ENCODE measurements around the gene PKNOX2. TPM values are rescaled to one million over a fixed set of nuclear protein-coding genes. Genes with fewer than 3 reads are reported as not detected.

PKNOX2 gene
- total RNA-seq, 1 donor from 2014 or later: 3.4 TPM

DNA sequence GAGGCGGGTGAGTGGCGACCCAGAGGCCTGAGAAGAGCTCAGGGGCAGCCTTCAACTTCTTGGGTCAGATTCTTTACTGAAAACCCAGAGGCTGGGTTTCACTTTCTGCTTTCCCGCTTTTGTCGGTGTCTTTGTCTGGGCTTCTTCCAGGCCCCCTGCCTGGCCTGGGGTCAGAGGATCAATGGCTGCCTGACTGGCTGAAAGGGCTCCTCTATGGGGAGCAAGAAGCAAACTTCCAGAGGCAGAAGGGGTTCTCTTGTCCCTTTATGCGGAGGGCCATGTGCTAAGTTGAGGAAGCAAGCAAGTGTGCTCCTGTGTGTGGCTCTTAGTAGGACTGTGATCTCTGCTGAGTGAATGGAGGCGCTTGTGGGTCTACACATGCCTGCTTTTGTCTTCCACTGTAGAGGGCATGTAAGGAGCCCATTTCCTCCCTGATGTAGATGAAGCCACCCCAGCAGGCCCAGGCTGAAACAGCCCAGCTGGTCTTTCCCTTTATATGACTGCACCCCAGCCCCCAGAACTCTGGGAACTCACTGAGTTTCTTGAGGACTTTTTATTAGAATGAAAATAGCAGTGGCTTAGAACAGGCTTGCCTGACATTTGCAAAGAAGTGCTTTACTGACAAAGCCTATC lies 1.0 kb upstream of the PKNOX2 start:
- intact Hi-C loops (cut with DNase I): loop anchor here (2.0 kb wide), 1 partner anchor 185 kb away; no protein-coding TSS in a partner anchor
- Histone ChIP-seq H3K36me3 (no peaks in the 10 kb centered on the region), H3K27me3 (no peaks in the 10 kb centered on the region), H3K9me3 (no peaks in the 10 kb centered on the region), H3K4me3 (peak overlapping the region in 1 of 2 donors; percentile 64), H3K4me1 (peaks cover 45% of the 10 kb centered on the region), H3K27ac (peak overlapping the region; percentile 87)
- TF ChIP-seq POLR2A (IDR thresholded peaks at IDR 0.05): no peak
- TF ChIP-seq POLR2AphosphoS5 (IDR thresholded peaks at IDR 0.05; ENCODE audit: insufficient read depth in 1 of 2, low read depth in 1 of 2): no peak
- TF ChIP-seq, protein P1, sequence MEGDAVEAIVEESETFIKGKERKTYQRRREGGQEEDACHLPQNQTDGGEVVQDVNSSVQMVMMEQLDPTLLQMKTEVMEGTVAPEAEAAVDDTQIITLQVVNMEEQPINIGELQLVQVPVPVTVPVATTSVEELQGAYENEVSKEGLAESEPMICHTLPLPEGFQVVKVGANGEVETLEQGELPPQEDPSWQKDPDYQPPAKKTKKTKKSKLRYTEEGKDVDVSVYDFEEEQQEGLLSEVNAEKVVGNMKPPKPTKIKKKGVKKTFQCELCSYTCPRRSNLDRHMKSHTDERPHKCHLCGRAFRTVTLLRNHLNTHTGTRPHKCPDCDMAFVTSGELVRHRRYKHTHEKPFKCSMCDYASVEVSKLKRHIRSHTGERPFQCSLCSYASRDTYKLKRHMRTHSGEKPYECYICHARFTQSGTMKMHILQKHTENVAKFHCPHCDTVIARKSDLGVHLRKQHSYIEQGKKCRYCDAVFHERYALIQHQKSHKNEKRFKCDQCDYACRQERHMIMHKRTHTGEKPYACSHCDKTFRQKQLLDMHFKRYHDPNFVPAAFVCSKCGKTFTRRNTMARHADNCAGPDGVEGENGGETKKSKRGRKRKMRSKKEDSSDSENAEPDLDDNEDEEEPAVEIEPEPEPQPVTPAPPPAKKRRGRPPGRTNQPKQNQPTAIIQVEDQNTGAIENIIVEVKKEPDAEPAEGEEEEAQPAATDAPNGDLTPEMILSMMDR (IDR thresholded peaks at IDR 0.05): no peak
- DNase-seq (ENCODE audit: extremely low spot score in 2 of 2): no peak

DNA sequence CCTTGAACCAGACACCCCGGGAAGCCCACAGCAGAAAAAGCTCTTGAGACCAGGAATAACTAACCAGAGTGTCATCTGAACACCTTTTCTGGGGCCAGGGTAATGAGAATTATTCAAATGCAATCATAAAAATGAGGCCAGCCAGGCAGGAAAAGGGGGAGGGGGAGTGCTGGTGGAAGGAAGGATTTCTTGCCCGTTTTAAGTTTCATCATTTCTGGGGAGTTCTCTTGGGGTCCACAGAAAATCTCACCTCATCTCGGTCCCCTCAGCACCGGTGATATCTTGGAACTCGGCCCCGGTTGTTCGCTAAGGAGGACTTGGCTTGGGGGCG lies 495 bp upstream of the PKNOX2 start:
- H3K27ac ChIP-seq: peak overlapping the region; percentile 87
- H3K9me3 ChIP-seq: no peaks in the 10 kb centered on the region
- no peaks in the 10 kb centered on the region for H3K27me3 ChIP-seq
- DNase-seq (ENCODE audit: extremely low spot score in 2 of 2): no peak
- H3K36me3 ChIP-seq: no peaks in the 10 kb centered on the region
- peak overlapping the region; percentile 64 to 82 for H3K4me3 ChIP-seq
- TF ChIP-seq POLR2A (IDR thresholded peaks at IDR 0.05) (no peak), POLR2AphosphoS5 (IDR thresholded peaks at IDR 0.05; ENCODE audit: insufficient read depth in 1 of 2, low read depth in 1 of 2) (no peak)
- TF ChIP-seq, protein P1 (IDR thresholded peaks at IDR 0.05): no peak
- peaks cover 50% of the 10 kb centered on the region for H3K4me1 ChIP-seq
- intact Hi-C loops (cut with DNase I): loop anchor here (2.0 kb wide), 1 partner anchor 185 kb away; no protein-coding TSS in a partner anchor

DNA sequence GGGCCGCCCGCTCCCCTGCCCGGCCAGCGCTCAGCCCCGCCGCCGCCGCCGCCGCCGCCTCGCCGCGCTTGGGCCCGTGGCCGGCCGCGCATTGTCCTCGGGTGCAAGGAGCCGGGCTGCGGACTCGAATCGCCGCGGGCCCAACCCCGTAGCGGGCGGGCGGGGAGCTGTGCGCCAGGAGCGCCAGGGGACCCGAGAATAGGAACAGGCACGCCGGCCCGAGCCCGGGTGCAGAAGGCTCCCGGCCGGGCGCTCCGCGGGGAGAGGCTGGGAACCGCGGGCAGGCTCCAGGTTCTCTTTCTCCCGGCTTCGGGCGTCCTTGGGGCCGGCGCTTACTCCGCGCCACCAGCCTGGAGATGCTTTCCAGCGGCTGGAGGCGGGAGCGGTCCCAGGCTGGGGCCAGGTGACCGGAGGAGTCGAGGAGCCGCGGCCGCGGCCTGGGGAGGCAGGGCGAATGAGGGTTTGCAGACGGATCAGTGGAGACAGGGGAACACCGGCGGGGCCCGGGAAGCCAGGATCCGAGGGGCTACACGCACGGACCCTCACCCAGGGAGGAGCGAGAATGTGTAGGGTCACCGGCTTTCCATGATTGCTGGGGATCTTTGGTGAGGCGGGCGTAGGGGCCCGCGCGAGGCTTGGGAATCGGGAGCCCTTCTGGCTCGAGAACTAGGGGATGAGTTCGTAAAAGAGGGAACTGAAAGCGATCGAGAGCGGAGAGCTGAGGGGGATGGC lies 726 bp downstream of the PKNOX2 start:
- Histone ChIP-seq H3K9me3 (no peaks in the 10 kb centered on the region), H3K36me3 (no peaks in the 10 kb centered on the region), H3K27me3 (no peaks in the 10 kb centered on the region), H3K4me1 (peaks cover 61% of the 10 kb centered on the region), H3K4me3 (peak overlapping the region; percentile 64 to 82), H3K27ac (peak overlapping the region; percentile 87)
- intact Hi-C loops (cut with DNase I): loop anchor here (2.0 kb wide), 1 partner anchor 184 kb away; no protein-coding TSS in a partner anchor
- no peak for DNase-seq (ENCODE audit: extremely low spot score in 2 of 2)
- no peak for TF ChIP-seq POLR2A (IDR thresholded peaks at IDR 0.05)
- TF ChIP-seq POLR2AphosphoS5 (IDR thresholded peaks at IDR 0.05; ENCODE audit: insufficient read depth in 1 of 2, low read depth in 1 of 2): peak in 1 of 2 donors; percentile 42

DNA sequence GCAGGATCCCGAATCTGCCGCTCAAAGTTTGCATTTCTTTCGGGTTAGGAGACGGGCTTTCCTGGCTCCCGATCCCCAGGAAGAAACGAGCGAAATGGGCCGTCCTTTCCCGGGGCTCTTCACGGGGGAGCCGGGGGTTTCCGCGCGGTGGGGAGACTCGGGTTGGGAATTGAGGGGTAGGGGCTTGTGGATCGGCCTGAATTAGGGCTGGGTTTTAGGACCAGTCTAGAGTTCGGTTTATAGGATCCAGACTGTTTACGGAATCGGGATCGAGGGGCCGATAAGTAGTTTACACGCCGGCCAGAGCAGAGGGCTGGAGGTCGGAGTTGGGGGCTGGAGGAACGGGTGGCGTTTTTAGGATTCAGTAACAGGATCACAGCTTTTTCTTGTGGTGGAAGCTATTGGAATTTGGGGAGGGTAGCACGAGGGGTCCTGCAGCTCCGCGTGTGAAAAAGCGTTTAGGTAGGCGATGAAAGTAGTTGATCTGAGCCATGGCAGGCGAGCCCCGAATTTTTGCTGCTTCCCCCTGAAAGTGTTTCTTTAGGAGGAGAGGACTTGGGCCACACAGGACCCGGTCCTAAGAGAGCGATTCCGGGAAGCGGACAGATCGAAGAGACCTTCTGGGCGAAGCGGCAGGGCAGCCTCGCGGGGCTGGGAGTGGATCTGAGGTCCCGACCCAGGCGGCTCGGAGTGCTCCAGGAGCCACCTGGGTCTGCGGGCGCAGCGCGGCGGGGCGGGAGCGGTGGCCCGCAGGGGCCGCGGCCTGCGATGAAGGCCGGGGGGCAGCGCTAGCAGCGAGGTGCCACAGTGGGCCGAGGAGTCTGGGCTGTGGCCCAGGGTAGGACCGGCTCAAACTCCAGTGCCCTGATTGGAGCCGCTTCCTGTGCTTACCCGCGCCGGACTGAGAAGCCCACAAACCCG lies 1.6 kb downstream of the PKNOX2 start:
- Histone ChIP-seq H3K9me3 (no peaks in the 10 kb centered on the region), H3K4me1 (peaks cover 70% of the 10 kb centered on the region), H3K27ac (peak overlapping the region; percentile 87), H3K4me3 (peak overlapping the region; percentile 64 to 82), H3K36me3 (no peaks in the 10 kb centered on the region), H3K27me3 (no peaks in the 10 kb centered on the region)
- intact Hi-C loops (cut with DNase I): loop anchor here (2.0 kb wide), 1 partner anchor 183 kb away; no protein-coding TSS in a partner anchor
- no peak for DNase-seq (ENCODE audit: extremely low spot score in 2 of 2)
- TF ChIP-seq POLR2A (IDR thresholded peaks at IDR 0.05) (no peak), POLR2AphosphoS5 (IDR thresholded peaks at IDR 0.05; ENCODE audit: insufficient read depth in 1 of 2, low read depth in 1 of 2) (no peak)
- TF ChIP-seq, protein P1 (IDR thresholded peaks at IDR 0.05): no peak

DNA sequence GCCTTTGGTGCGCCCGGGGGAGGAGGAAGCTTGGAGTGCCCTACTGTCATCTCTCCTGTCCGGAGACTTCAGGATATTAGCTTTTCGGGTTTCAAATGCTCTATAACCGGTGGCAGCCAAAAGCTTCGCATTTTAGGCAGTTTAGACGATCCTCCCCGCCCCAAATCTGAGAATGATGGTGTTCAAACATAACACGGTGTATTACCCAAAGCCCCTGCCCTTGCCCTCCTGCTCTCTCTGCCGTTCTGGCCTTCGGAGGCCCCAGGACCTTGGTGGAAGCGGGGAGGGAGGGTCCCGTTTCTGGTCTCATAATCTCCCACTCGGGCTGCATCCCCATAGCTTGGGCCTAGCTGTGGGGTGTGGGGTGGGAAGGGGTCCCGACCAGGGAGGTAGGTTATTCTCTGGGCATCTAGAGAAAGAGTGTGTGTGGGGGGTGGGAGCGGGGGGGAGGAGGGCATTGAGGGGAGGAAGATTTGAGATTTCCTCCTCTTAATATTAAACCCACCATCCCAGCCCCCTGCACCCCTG lies 2.3 kb downstream of the PKNOX2 start:
- TF ChIP-seq POLR2AphosphoS5 (IDR thresholded peaks at IDR 0.05; ENCODE audit: insufficient read depth in 1 of 2, low read depth in 1 of 2) (no peak), POLR2A (IDR thresholded peaks at IDR 0.05) (no peak)
- TF ChIP-seq, protein P1 (IDR thresholded peaks at IDR 0.05): no peak
- intact Hi-C loops (cut with DNase I): no loop called here
- H3K27me3 ChIP-seq: no peaks in the 10 kb centered on the region
- peak overlapping the region; percentile 87 for H3K27ac ChIP-seq
- H3K4me1 ChIP-seq: peaks cover 74% of the 10 kb centered on the region
- DNase-seq (ENCODE audit: extremely low spot score in 2 of 2): no peak
- no peaks in the 10 kb centered on the region for H3K36me3 ChIP-seq
- H3K9me3 ChIP-seq: no peaks in the 10 kb centered on the region
- H3K4me3 ChIP-seq: peak overlapping the region; percentile 64 to 82

Measured in vagina (tissue), 2 donors.